Stimulated activated naive CD8-positive, alpha-beta T cell treated with anti-CD3 and anti-CD28 coated beads, Interleukin-15, Interleukin-2, amounts not matched to agents 100 U/mL and 50 U/mL, for 24 hours (primary cell): Measurements from ENCODE around the gene PRRT1.

ENCODE experiments used
- ATAC-seq: fragments of 150-1000 bp; cut with Tn5 transposase; one replicate; pipeline ENCODE4 v1.10.0; 2021
- DNase-seq: peaks from one replicate; pipeline ENCODE4 v3.0.0; 2021

Gene PRRT1

GRCh38 chr6:32174416-32174815, 22.7 kb upstream of the PRRT1 start:
- DNase-seq (no peak), ATAC-seq (no peak)

- ATAC-seq = no peak
- no peak for DNase-seq
These were observed 21.4 kb upstream of the PRRT1 start for GRCh38 chr6:32173051-32173727.

- ATAC-seq (no peak), DNase-seq (no peak)
These were observed 19.5 kb upstream of the PRRT1 start for GRCh38 chr6:32171234-32171633.

- ATAC-seq (no peak), DNase-seq (no peak)
These were observed 18.6 kb upstream of the PRRT1 start for GRCh38 chr6:32170294-32170693.

- ATAC-seq (no peak), DNase-seq (no peak)
These were observed 17.3 kb upstream of the PRRT1 start for GRCh38 chr6:32168807-32169591.

- no peak for ATAC-seq
- no peak for DNase-seq
These were observed 16.6 kb upstream of the PRRT1 start for GRCh38 chr6:32168350-32168749.

- ATAC-seq (no peak), DNase-seq (no peak)
These were observed 16.1 kb upstream of the PRRT1 start for GRCh38 chr6:32167761-32168262.

GRCh38 chr6:32167154-32167760, 15.5 kb upstream of the PRRT1 start:
- DNase-seq (no peak), ATAC-seq (no peak)

GRCh38 chr6:32166411-32167061, 14.8 kb upstream of the PRRT1 start:
- no peak for ATAC-seq
- no peak for DNase-seq

- ATAC-seq (no peak), DNase-seq (no peak)
These were observed 12.6 kb upstream of the PRRT1 start, which contains the start of gene EGFL8 for GRCh38 chr6:32164295-32164694. Gene EGFL8 (plus strand): TSS chr6:32164595. CDS start chr6:32166166, 1,571 bp downstream.

GRCh38 chr6:32163559-32164258, 12.0 kb upstream of the PRRT1 start:
- no peak for ATAC-seq
- DNase-seq = no peak

GRCh38 chr6:32158052-32158451, 6.3 kb upstream of the PRRT1 start:
- no peak for ATAC-seq
- DNase-seq = no peak

GRCh38 chr6:32156891-32157290, 5.2 kb upstream of the PRRT1 start:
- no peak for DNase-seq
- ATAC-seq = no peak

- peak; percentile 62 for DNase-seq
- ATAC-seq = peak; percentile 62
These were observed 2.9 kb upstream of the PRRT1 start for GRCh38 chr6:32154514-32155161.

- peak; percentile 89 for ATAC-seq
These were observed 2.1 kb upstream of the PRRT1 start, which contains the start of gene PPT2 for GRCh38 chr6:32153564-32154513. Gene PPT2 (plus strand): TSS chr6:32154141. CDS start chr6:32154595, 454 bp downstream.

GRCh38 chr6:32152769-32153563, 1.2 kb upstream of the PRRT1 start:
- DNase-seq = peak; percentile 26
- no peak for ATAC-seq

More at GRCh38 chr6:32153564-32154513, 2.1 kb upstream of the PRRT1 start, which contains the start of gene PPT2:
- peak; percentile 91 for DNase-seq

- ATAC-seq (no peak), DNase-seq (no peak)
These were observed 417 bp downstream of the PRRT1 start for GRCh38 chr6:32151181-32151862.
